Frontal cortex (tissue), 4 donors: ENCODE measurements around the gene ROR2. TPM values are rescaled to one million over a fixed set of nuclear protein-coding genes. Genes with fewer than 3 reads are reported as not detected.

Experiments used
- DNase-seq, 2 donors: peaks; one replicate each; pipeline ENCODE4 v3.0.0; 2012; ENCODE audit warnings: low spot score in 2 of 2
- FAIRE-seq: peaks from 2 replicates; lab custom pipeline; 2012; peaks lifted over from hg19 to GRCh38; lab: Jason Lieb, UNC
- total RNA-seq: library from RNA; depleted of rRNA; stranded (reverse); fragments of >200 nt; gene quantifications from one replicate; pipeline ENCODE4 v1.2.3, GENCODE V29; 2014
- donor health status: control.
- donor health status: control.
- donor health status: control.

ROR2 gene
- total RNA-seq, 1 donor from 2014 or later, result 0.82 TPM

- FAIRE-seq, result no peak
- no peak for DNase-seq
These were observed 181.5 kb downstream of the ROR2 start for GRCh38 chr9:91768507-91768906.

- DNase-seq, result no peak
- no peak for FAIRE-seq
These were observed 183.5 kb downstream of the ROR2 start for GRCh38 chr9:91766315-91767069.

DNA sequence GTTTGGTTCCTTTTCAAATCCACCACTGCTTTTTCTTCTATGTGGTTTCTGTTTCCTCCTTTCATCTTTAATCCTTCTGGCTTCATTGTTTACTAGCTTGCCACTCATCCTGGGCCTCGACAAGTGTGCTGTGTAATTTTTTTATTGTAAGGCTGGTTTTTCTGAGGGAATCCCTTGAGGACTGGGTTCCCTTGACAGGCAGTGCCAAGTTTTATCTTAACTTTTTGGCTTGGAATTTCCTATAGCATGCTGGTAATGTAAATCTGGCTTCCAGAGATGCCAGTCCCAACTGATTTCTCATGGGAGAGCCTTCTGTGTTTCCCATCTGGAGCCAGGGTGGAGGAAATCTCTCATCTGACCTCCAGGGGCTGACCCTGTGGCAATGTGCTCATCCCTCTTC lies 184.7 kb downstream of the ROR2 start:
- DNase-seq, result no peak
- no peak for FAIRE-seq

DNA sequence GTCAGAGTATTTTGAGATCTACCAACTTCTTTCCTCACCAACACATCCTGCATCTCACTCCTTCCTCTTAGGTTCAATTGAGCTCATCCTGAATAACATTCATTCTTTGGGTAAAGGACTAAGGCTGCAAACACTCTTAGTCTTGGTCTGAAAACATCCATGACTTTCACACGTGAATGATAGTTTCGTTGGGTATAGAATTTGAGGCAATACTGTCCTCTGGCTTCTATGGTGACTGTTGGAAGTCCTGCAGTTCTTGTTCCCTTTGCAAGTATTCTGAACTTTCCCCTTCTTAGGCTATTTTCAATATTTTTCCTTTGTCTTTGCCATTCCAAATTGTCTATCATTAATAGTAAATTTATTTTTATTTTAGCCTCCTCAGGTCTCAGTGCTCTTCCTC lies 185.4 kb downstream of the ROR2 start:
- FAIRE-seq (no peak), DNase-seq (no peak)

DNA sequence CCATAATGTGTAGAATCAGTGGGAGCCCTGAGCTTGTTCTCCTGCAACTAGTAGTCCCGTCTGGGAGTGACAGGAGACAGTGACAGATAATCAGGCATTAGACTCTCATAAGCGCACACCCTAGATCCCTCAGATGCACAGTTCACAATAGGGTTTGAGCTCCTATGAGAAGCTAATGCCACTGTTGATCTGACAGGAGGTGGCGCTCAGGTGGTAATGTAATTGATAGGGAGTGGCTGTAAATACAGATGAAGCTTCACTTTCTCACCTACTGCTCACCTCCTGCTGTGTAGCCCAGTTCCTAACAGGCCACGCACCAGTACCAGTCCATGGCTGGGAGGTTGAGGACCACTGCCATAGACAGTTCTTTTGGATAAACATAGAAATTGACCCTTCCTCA lies 188.7 kb downstream of the ROR2 start:
- no peak for FAIRE-seq
- DNase-seq, result no peak

DNA sequence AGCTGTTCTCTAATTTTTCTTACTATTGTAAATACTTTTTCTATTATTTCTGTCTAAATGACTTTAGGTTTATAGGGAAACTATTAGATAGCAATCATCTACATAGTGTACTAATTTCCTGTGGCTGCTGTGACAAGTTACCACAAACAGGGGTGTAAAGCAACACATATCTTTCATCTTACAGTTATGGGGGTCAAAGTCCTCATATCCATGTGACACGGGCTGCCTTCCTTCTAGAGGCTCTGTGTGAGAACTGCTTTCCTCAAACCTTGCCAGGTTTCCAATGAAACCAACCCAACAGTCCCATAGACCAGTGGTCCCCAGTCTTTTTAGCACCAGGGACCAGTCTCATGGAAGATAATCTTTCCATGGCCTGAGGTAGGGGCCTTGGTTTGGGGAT lies 189.1 kb downstream of the ROR2 start:
- DNase-seq (no peak), FAIRE-seq (no peak)

DNA sequence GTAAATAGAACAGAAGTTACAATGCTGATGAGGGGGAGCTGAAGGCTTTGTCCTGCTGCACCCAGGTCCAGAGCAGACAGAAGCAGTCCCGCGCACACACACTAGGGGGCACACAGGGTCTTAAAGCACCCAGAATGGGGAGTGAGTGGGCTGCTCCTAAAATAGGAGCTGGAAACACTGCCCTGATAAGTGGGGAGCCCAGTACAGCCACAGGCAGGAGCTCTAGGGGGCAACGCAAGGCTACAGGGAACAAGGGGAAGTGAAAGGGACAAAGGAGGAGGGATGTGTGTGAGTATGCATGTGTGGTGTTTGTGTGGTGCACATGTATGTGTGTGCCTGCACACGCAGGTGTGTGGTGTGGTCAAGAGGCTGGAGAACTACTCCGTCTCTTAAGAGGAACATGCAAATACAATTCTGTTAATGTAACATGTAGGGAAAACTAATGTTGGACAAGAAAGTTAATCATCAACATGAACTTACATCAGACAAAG lies 191.5 kb downstream of the ROR2 start:
- DNase-seq (no peak), FAIRE-seq (no peak)

- FAIRE-seq, result no peak
- no peak for DNase-seq
These were observed 192.2 kb downstream of the ROR2 start for GRCh38 chr9:91757782-91758181.

DNA sequence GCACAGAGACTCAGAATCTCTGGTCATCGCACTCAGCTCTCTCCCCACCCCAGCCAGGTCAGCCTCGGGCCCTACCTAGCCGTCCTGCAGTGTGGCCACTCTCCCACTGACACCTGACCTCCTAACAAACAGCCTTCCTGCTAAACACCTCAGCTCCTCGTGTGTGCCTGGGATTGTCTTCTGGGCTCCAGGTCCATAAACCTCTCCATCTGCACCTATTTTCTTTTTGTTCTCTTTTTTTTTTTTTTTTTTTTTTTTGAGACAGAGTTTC lies 193.6 kb downstream of the ROR2 start:
- FAIRE-seq (no peak), DNase-seq (no peak)

DNA sequence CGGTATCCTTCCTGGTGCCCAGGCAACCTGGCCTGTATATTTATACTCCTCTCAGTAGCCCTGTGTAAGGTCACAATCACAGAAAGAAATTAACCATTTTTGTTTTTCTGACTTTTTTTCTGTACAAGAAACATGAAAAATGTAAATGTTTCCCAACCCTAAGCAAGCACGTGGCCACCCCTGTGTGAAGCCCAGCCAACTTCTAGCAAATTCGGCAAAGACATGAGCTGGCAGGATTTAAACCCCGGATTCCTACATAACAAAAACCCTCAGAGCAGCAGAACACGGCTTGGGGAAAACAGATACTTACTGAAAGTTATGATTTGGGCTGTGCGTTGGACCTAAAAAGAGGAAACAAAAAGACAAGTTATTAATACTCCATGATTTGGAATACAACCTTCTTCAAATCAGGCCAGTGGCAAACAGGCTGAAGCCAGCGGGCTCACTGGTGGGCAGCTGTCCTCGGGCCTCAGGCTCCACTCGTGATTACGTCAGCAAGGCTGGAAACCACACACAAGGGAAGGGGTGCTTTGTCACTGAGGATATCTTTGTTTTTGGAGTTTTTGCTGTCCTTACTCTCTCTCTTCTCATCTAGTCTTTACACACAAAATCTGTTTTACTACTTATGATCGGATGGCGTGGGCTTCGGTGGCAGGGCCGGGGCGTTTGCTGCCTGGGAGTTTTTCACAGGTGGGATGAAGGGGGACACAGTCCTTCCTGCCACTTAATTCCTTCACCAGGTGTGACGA lies 194.1 kb downstream of the ROR2 start:
- no peak for DNase-seq

DNA sequence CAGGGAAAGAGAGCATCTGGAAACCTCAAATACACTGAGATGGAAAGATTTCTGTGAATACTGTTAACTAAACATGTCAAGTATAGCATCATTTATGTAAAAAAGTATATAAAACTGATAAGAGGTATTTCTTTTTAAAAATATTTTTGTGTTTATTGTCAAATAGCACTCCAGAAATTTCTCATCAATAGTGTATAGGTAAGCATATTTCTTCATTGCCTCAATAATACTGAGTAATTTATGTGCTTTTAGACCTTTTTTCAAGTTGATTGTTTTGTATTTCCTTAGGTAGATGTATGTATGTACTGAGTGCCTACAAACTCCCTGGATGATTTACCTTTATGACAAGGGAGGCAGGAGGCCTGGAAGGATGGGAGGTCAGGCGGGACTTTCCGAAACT lies 196.3 kb downstream of the ROR2 start:
- no peak for DNase-seq
- no peak for FAIRE-seq

More for the DNA sequence above, 194.1 kb downstream of the ROR2 start:
- FAIRE-seq, result no peak

- no peak for DNase-seq
- no peak for FAIRE-seq
These were observed 198.1 kb downstream of the ROR2 start for GRCh38 chr9:91751922-91752321.

- DNase-seq (no peak), FAIRE-seq (no peak)
These were observed 199.7 kb downstream of the ROR2 start for GRCh38 chr9:91750343-91750742.

DNA sequence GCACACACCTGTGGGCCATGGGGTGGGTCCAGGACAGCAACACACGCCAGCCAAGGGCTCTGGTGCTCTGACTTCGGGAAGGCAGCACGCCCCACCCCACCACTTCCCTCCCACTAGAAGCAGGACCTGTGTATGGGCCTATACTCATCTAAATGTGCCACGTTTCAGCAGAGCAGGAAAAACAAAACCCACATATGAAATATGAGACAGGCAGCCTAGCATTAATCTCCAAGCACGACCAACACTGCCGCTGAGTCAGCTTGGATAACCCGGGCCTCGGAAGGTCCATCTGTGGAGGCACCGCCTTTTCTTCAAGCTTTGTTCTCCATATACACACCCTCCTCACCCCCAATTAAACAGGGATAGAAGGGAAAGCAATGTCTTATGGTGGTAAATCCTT lies 203.1 kb downstream of the ROR2 start:
- FAIRE-seq, result no peak
- DNase-seq, result no peak

DNA sequence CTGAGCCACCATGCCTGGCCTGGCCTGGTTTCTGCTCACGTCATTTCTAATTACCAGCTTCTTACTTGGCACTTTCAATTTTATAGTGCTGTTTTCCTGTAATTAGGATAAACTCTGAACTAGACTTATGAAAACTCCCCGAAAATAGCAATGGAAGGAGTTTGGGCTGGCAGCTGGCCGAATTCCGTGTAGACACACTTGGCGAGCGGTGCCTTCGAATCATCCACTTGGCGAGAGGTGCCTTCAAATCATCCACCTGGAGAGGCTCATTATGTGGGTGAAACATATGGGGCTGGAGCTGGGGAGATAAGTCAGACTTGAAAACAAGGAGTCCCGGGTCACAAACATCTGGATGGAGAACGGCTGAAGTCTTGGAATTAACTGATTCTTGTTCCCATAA lies 203.7 kb downstream of the ROR2 start:
- DNase-seq (no peak), FAIRE-seq (no peak)

DNA sequence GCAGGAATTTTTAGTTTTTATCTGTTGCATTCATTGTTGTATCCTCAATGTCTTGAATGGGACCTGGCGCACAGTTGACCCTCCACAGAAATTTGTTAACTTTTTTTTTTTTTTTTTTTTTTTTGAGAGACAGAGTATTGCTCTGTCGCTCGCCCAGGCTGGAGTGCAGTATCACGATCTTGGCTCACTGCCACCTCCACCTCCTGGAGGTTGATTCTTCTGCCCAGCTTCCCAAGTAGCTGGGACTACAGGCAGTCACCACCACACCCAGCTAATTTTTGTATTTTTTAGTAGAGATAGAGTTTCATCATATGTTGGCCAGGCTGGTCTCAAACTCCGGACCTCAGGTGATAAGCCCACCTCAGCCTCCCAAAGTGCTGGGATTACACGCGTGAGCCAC lies 205.9 kb downstream of the ROR2 start:
- FAIRE-seq, result no peak
- DNase-seq, result no peak

DNA sequence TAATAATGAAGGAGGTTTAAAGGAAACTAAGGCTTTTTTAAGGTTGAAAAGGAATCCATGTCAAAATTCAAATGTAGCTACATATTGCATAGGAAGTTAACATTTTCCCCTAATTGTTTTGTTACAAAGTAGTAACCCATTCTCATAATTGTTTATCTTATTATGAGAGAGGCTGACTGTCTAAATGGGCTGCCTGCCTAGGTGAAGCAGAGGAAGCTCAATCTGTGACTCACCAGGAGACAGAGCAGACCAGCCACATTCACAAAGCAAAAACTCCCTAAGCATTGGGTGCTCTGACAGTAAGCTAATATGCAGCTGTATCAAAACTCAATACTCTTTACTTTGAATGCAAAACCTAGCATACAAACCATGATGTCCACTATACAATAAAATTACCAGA lies 208.5 kb downstream of the ROR2 start:
- no peak for FAIRE-seq
- DNase-seq, result no peak

DNA sequence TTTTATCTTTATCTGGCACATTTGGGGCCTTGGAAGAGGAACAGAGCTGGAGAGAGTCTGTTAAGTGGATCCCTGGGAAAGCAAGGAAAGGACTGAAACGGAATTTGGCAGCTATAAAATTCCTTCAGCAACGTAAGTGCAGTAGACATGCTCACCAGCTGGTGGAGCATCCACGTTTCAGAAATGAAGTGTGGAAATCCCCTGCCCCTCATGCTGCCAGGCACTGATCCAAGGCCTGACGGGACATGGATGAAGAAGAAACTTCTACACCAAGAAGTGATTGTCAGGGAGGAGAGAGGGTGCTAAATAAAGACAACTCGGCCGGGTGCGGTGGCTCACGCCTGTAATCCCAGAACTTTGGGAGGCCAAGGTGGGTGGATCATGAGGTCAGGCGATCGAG lies 209.3 kb downstream of the ROR2 start:
- no peak for FAIRE-seq
- DNase-seq, result no peak

DNA sequence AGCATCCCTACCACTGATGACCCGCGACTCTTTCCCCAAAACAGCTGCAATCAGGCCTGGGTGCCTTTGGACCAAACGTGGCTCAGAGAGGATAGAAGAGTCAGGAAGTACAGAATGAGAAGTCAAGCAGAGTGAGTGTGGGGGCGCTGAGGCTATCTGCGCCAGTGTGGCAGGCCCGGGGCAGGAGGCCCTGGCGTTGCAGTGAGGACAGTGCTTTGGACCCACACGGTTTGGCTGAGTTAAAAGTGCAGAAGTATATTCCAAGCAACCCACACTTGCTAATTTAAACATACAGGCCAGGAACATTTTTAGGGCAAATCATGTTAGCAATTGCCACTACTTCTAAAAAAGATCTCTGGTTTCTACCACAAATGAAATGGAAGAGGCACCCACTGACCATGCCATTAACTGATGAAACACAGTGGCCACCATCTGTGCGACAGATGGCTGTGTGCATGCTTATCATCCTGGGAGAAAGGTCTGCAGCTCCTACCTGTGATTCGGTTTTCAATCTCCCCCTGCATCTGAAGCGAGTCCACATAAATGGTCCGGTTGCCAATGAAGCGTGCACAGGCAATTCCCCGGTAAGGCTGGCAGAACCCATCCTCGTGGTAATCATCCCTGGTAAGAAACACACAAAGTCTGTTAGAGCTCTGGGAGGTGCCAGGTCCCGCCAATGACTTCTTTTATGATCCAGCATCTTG lies 213.0 kb downstream of the ROR2 start:
- DNase-seq (no peak), FAIRE-seq (no peak)

GRCh38 chr9:91736311-91736710 lies 213.7 kb downstream of the ROR2 start:
- FAIRE-seq (no peak), DNase-seq (no peak)

DNA sequence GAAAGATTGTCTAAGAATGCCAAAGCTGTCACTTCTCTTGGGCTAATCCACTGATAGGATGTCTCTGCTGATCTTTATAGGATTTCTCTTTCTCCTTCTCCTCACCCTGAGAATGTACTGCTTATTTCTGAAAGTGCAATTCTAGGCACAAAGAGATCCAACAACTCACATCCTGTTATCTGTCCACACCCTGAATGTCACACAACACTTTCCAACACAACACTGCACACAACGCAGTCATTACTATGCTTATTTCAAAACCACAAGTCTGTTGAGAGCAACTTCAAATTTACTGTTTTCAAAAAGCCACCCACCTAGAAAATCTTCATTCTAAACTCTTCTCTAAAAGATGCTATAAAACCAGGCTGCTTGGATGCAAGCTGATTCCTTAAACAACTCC lies 215.0 kb downstream of the ROR2 start:
- FAIRE-seq, result no peak
- no peak for DNase-seq
